ENCODE results near the gene UBE2G1.

- no peak for TF ChIP-seq POLR2A (IDR thresholded peaks at IDR 0.05)
- no peak for TF ChIP-seq CTCF (IDR thresholded peaks at IDR 0.05)
These were observed 70.8 kb downstream of the UBE2G1 start for GRCh38 chr17:4295686-4296085.

Measured in Peyer's patch (tissue), 4 donors.